HG03139 (cell line): Measurements from ENCODE around the gene PLCH1.
"Not testable (repeated sequence)": the region's sequence is repeated elsewhere in the genome, so short reads cannot be mapped to it uniquely, and the experiment has no call there.

Experiments
- ATAC-seq: cut with Tn5 transposase; IDR thresholded peaks from one replicate; pipeline ENCODE4 v1.9.1; 2021; ENCODE audit not compliant: unreplicated experiment

Gene PLCH1

DNA sequence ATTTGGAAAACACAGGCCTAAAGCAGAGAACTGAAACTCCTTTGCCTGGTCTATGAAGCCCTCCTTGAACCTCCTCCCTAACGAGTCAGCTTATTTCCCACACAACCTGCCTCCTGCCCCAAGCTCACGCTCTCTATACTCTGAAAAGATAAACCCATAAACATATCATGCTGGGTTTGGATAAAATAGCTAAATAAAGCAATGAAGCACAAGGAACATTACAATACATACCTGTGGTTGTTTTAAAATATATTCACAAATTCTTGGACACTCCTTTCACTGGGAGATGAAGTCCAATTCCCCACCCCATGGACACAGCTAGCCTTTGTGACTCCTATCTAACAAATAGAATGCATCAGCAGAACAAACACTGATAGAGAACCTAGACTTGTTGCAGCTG lies 98.2 kb downstream of the PLCH1 start:
- no peak for ATAC-seq

GRCh38 chr3:155646128-155646527 lies 98.7 kb downstream of the PLCH1 start:
- no peak for ATAC-seq

- no peak for ATAC-seq
Observed at GRCh38 chr3:155643581-155644165, 101.2 kb downstream of the PLCH1 start.

GRCh38 chr3:155641956-155642355 lies 102.9 kb downstream of the PLCH1 start:
- ATAC-seq = no peak

DNA sequence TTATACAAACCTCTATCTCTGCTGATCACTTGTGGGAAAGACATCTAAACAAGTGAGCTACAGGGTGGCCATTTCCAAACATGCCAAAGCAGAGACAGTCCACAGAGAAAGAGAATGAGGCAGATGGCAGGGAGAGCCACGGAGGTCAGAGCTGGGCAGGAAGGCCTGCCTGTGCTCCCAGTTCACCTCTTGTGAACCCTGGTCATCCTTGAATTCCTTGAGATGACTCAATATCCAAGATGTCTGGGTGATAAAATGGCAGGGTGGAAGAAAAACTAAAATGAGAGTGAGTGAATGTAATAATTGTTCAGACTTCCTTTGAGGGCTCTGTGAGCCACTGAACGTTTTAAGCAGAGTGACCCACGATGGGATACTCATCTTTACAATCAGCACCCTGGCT lies 104.8 kb downstream of the PLCH1 start:
- no peak for ATAC-seq

GRCh38 chr3:155639462-155640055 lies 105.3 kb downstream of the PLCH1 start:
- ATAC-seq = no peak

DNA sequence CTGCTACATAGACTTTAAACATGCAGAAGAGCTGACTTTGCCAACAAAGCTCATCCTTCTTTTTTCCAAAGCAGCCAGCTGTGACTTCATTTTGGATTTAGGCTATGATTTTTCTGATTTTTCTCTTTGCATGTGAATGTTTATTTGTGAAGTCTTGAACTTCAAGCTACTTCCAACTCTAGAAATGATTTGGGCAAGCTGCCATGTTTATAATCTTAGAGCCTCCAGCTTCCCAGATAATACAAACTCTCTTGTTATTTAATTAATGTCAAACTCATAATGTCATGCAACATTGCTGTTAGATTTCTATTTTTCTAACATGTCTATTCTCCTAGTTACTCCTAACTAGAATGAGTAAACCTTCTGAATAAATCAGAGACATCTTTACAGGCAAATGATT lies 106.4 kb downstream of the PLCH1 start:
- ATAC-seq = not testable (repeated sequence)

GRCh38 chr3:155637567-155637966 lies 107.3 kb downstream of the PLCH1 start:
- ATAC-seq = no peak

GRCh38 chr3:155635056-155635455 lies 109.8 kb downstream of the PLCH1 start:
- no peak for ATAC-seq

- no peak for ATAC-seq
Observed at GRCh38 chr3:155634121-155634719, 110.7 kb downstream of the PLCH1 start.

- ATAC-seq = no peak
Observed at GRCh38 chr3:155631323-155632019, 113.4 kb downstream of the PLCH1 start.

- ATAC-seq = no peak
Observed at GRCh38 chr3:155629556-155629955, 115.3 kb downstream of the PLCH1 start.

DNA sequence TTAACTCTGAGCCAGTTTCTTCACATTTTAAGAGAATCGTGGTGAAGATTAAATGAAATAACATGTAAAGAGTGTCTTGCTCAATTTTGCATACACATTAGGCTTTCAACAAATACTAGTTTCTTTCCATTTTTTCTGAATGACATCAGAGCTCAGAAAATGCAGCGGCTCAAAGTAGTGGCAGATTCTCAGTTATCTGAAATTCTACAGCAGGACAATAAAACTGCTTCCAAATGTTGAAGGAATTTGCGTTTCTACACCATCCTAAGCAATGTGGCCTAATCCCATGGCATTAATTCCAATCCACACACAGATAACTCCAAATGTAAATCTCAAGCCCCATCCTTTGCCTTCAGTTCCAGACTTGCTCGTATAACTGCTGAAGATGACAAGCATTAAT lies 115.8 kb downstream of the PLCH1 start:
- no peak for ATAC-seq

GRCh38 chr3:155622647-155623046 lies 122.2 kb downstream of the PLCH1 start:
- not testable (repeated sequence) for ATAC-seq

DNA sequence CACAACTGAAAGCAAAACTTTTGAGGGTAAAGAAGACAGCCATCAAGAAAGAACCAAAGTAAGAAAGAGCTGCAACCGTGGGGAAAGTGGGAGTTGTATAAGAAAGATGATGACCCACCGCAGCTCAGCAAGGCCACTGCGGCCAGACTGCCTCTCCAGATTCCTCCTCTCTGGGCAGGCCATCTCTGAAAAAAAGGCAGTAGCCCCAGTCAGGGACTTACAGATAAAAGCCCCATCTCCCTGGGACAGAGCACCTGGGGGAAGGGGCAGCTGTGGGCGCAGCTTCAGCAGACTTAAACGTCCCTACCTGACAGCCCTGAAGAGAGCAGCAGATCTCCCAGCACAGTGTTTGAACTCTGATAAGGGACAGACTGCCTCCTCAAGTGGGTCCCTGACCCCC lies 124.3 kb downstream of the PLCH1 start:
- ATAC-seq = not testable (repeated sequence)

DNA sequence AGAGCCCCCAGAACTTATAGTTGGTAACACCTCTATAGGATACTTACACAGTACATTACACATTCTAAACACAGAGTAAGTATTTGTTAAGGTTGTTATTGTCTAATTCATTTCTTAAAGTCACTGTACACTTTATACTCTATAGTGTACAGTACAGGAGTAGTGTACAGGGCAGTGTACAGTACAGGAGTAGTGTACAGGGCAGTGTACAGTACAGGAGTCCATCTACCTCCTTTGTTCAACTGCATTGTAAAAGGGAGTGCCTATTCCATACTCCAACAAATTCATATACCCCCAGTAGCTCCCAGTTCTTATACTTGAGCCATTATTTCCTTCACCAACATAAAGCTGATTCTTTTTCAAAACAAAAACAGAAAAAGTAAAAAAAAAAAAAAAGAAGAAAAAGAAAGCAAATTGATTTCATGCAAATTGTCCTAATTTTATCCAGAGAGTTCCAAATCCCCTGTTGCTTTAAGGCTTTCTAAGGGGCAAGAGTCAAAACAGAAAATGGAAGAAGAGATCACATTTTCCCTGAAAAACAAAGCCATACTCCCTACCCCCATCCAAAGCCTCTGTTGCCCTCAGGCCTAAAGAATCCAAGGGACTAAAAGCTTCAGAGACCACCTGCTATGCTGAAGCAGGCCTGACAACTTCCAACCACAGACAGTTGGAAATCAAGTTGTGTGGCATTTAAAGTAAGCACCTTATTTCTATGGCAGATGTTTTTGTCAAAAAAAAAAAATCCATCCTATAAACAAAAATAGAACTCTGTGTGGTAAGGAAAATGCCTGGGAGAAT lies 125.6 kb downstream of the PLCH1 start:
- ATAC-seq = no peak

DNA sequence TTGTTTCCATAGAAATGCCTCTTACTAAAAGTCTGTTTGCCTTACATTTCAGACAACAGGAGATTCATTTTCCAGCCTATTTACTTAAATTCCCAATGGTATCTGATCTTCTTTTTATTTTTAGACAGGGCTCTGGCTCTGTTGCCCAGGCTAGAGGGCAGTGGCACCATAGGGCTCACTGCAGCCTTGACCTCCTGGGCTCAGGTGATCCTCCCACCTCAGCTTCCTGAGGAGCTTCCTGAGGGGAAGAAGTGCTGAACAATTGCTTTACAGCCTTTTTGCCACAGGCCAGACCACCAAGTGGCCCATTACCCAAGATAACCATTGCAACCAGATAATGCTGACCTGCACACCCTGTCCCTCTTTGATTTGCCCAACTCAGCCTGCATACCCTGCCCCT lies 126.3 kb downstream of the PLCH1 start:
- no peak for ATAC-seq

DNA sequence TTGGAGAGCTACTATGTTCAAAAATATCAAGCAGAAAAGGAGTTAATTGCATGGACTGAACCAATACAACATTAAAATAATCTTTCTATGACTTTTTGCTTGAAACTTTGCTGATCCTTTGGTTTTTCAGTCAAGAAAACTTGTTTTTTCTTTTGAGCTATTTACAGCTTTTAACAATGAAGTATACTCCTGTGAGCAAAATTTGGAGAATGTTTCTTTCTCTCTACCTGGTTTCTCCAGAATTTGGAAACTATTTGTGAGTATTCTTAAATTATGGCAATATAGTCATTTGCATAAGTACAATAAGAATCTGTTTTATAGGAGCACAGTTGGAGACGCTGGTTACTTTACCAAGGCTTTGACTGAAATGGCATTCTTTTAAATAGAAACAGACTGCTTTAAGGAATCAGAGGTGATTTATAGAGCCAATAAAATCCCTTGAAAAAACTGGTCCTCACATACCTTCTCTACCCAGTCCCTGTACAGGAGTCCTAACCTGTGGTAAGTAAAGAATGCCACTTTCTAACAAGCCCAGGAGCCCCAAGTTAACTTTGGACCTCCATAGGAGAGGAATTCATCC lies 127.4 kb downstream of the PLCH1 start:
- no peak for ATAC-seq

DNA sequence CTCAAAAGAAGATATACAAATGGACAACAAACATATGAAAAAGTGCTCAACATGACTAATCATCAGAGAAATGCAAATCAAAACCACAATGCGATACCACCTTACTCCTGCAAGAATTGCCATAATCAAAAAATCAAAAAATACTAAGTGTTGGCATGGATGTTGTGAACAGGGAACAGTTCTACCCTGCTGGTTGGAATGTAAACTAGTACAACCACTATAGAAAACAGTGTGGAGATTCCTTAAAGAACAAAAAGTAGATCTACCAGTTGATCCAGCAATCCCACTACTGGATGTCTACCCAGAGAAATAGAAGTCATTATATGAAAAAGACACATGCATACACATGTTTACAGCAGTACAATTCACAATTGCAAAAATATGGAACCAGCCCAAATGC lies 129.7 kb downstream of the PLCH1 start:
- ATAC-seq = not testable (repeated sequence)

GRCh38 chr3:155614410-155614809 lies 130.5 kb downstream of the PLCH1 start:
- ATAC-seq = not testable (repeated sequence)

GRCh38 chr3:155611456-155611855 lies 133.4 kb downstream of the PLCH1 start:
- ATAC-seq = no peak
